ENCODE data around the gene SCEL. TPM values are rescaled to one million over a fixed set of nuclear protein-coding genes. Genes with fewer than 3 reads are reported as not detected.

The SCEL gene
- total RNA-seq, 6 donors from 2014 or later, result 32.5 to 175 (median 82.5) TPM

DNA sequence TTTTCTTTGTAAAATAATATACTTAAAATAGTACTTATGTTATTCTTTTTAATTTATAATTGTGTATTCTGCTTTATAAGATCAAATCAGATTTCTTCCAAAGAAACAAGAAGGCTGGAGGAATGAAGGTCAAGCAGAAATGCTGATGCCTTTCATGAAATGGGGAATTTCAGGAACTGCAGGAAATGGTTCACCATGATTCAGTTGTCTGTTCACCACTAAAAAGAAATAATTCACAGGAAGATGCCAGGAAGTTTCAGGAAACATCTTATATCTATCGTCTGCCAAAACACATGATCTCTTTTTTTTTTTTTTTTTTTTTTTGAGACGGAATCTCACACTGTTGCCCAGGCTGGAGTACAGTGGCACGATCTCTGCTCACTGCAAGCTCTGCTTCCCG, 15.7 kb upstream of the SCEL start:
- Histone ChIP-seq H3K4me1 (peaks cover 0 to 9% (median 0%) of the 10 kb centered on the region in 4 donors), H3K27me3 (no peaks in the 10 kb centered on the region), H3K9me3 (no peaks in the 10 kb centered on the region), H3K4me3 (no peak overlapping the region), H3K36me3 (no peaks in the 10 kb centered on the region), H3K27ac (no peak overlapping the region)
- ATAC-seq (ENCODE audit: low FRiP score in 2 of 2), result no peak
- 68 to 79% methylated on average over 4 of the region's 4 CpGs for WGBS, 2 donors
- DNase-seq, result no peak
- TF ChIP-seq POLR2A (IDR thresholded peaks at IDR 0.05), result no peak
- no peak for TF ChIP-seq EP300 (IDR thresholded peaks at IDR 0.05)
- TF ChIP-seq POLR2AphosphoS5 (IDR thresholded peaks at IDR 0.05), result no peak
- TF ChIP-seq, protein P1, sequence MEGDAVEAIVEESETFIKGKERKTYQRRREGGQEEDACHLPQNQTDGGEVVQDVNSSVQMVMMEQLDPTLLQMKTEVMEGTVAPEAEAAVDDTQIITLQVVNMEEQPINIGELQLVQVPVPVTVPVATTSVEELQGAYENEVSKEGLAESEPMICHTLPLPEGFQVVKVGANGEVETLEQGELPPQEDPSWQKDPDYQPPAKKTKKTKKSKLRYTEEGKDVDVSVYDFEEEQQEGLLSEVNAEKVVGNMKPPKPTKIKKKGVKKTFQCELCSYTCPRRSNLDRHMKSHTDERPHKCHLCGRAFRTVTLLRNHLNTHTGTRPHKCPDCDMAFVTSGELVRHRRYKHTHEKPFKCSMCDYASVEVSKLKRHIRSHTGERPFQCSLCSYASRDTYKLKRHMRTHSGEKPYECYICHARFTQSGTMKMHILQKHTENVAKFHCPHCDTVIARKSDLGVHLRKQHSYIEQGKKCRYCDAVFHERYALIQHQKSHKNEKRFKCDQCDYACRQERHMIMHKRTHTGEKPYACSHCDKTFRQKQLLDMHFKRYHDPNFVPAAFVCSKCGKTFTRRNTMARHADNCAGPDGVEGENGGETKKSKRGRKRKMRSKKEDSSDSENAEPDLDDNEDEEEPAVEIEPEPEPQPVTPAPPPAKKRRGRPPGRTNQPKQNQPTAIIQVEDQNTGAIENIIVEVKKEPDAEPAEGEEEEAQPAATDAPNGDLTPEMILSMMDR (IDR thresholded peaks at IDR 0.05), result no peak

DNA sequence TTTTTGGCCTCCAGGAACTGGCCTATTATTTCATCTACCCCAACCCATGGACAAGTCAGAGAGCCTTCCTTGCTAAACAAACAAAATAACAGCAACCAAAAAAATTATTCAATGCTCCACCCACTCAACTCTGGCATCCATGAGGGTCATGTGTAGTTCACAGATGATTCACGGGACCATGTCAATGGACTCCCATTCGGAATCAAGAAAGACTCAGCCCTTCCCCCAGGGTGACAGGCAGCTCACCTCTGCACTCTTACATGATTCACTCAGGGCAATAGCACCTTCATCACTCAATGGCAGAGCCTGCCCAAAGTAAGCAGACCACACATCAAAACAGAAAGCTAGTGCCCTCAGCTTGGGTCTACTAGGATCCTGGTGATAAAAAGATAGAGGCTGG, 14.3 kb upstream of the SCEL start:
- Histone ChIP-seq H3K4me3 (no peak overlapping the region), H3K27ac (peak overlapping the region; percentile 31 to 80 (median 38)), H3K36me3 (no peaks in the 10 kb centered on the region), H3K9me3 (no peaks in the 10 kb centered on the region), H3K27me3 (no peaks in the 10 kb centered on the region), H3K4me1 (peaks cover 0 to 9% (median 0%) of the 10 kb centered on the region in 4 donors)
- TF ChIP-seq, protein P1 (IDR thresholded peaks at IDR 0.05), result no peak
- TF ChIP-seq POLR2AphosphoS5 (IDR thresholded peaks at IDR 0.05) (no peak), EP300 (IDR thresholded peaks at IDR 0.05) (no peak), POLR2A (IDR thresholded peaks at IDR 0.05) (no peak)
- 72 to 85% methylated on average over 2 of the region's 2 CpGs for WGBS, 2 donors
- ATAC-seq (ENCODE audit: low FRiP score in 2 of 2) (no peak), DNase-seq (no peak)

DNA sequence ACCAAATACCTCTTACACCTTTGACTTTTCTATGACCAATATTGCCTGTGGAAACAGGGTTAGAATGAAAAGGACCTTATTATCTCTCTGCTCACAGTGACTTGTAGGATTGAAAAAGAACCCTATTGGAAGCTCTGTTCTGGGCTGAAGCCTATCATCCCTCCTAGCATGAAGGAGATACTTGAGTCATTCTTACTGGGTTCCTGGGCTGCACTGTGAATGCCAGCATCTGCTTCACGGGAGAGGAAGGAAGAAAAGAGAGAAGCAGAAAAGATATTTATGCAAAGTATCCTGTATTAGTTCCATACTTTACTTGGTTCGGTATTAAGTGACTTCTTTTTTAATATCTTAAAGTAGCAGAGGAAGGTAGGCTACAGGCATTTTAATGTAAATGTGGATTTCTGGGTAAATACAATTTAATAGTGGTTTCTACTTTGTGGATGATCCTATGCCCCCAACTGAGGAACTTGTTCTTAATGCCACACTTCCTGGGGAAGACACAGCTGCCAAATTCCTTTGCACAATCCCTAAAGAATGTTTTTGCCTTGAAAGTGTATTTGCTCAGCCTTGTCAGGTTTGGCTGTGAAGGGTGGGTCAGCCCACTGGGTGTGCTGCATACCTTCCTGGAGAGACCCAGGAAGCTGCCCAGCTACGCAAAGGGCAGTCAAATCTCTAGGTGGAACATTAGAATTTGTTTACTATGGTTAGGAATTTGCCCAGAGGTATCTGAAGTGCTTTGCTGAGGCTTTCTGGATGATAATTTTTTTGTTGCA, 13.7 kb upstream of the SCEL start:
- TF ChIP-seq EP300 (IDR thresholded peaks at IDR 0.05), result peak in 2 of 4 donors; percentile 44 to 49
- TF ChIP-seq POLR2AphosphoS5 (IDR thresholded peaks at IDR 0.05), result peak in 1 of 2 donors; percentile 4
- no peak for TF ChIP-seq POLR2A (IDR thresholded peaks at IDR 0.05)
- TF ChIP-seq, protein P1 (IDR thresholded peaks at IDR 0.05), result no peak

DNA sequence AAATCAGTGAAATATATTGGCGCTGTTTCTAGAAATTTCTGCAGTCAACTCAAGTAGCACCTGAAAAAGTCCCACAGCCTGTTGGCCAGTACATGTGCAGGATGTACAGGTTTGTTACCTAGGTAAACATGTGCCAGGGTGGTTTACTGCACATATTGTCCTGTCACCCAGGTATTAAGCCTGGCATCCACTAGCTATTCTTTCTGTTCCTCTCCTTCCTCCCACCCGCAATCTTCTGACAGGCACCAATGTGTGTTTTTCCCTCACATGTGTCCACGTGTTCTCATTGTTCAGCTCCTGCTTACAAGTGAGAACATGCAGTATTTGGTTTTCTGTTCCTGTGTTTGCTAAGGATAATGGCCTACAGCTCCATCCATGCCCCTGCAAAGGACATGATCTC, 13.1 kb upstream of the SCEL start:
- Histone ChIP-seq H3K27me3 (no peaks in the 10 kb centered on the region), H3K4me1 (peaks cover 0 to 9% (median 0%) of the 10 kb centered on the region in 4 donors), H3K9me3 (no peaks in the 10 kb centered on the region), H3K27ac (peak overlapping the region; percentile 42 to 80 (median 56)), H3K36me3 (no peaks in the 10 kb centered on the region), H3K4me3 (no peak overlapping the region)
- DNase-seq (no peak), ATAC-seq (ENCODE audit: low FRiP score in 2 of 2) (peak; percentile 64 to 88)
- TF ChIP-seq POLR2AphosphoS5 (IDR thresholded peaks at IDR 0.05) (no peak), EP300 (IDR thresholded peaks at IDR 0.05) (peak in 2 of 4 donors; percentile 6 to 41), POLR2A (IDR thresholded peaks at IDR 0.05) (no peak)
- TF ChIP-seq, protein P1 (IDR thresholded peaks at IDR 0.05), result no peak
- WGBS, 2 donors, result 64 to 70% methylated on average over 3 of the region's 3 CpGs

More for the DNA sequence above, 13.7 kb upstream of the SCEL start:
- peak overlapping the region; percentile 42 to 80 (median 56) for H3K27ac ChIP-seq
- ATAC-seq (ENCODE audit: low FRiP score in 2 of 2), result peak; percentile 78 to 95
- DNase-seq, result peak in 1 of 2 donors; percentile 83
- no peaks in the 10 kb centered on the region for H3K36me3 ChIP-seq
- H3K27me3 ChIP-seq, result no peaks in the 10 kb centered on the region
- no peak overlapping the region for H3K4me3 ChIP-seq
- no peaks in the 10 kb centered on the region for H3K9me3 ChIP-seq
- 28 to 29% methylated on average over 3 of the region's 3 CpGs for WGBS, 2 donors
- peaks cover 0 to 9% (median 0%) of the 10 kb centered on the region in 4 donors for H3K4me1 ChIP-seq
